GM12892 (cell line): ENCODE measurements around the gene PPP2R2C.

Experiments used
- POLR2A ChIP-seq: IDR thresholded peaks from 2 replicates; pipeline ENCODE4 v1.6.1; 2011; ENCODE audit warnings: low read depth, low read length, control low read depth
- POLR2AphosphoS5 ChIP-seq: IDR thresholded peaks from 2 replicates; pipeline ENCODE4 v1.6.1; 2011; ENCODE audit warnings: low read depth, low read length, control low read depth
- TAF1 ChIP-seq: IDR thresholded peaks from 2 replicates; pipeline ENCODE4 v1.6.1; 2011; ENCODE audit warnings: low read depth, mild to moderate bottlenecking, control low read depth, low read length, borderline replicate concordance

- no peak for TF ChIP-seq TAF1
- TF ChIP-seq POLR2A: no peak
- no peak for TF ChIP-seq POLR2AphosphoS5
These were observed 109.5 kb downstream of the PPP2R2C start for GRCh38 chr4:6362896-6363295.
